K562 (cell line): ENCODE data around the gene MDP1. TPM values are rescaled to one million over a fixed set of nuclear protein-coding genes. Genes with fewer than 3 reads are reported as not detected.

ENCODE experiments used
- ARNT ChIP-seq, 2 experiments: fragments of 450-650 bp; IDR thresholded peaks; 2 replicates each; pipeline ENCODE4 v1.6.1; 2016; ENCODE audit warnings: mild to moderate bottlenecking in 1 of 2
- ATF3 ChIP-seq, 2 experiments: fragments of 450-650 bp in 1 of 2; sonication (generic) in 1 of 2; formaldehyde crosslinking in 1 of 2; IDR thresholded peaks in 1 of 2; conservative IDR thresholded peaks in 1 of 2; 2 replicates each; pipeline versions ENCODE4 v1.6.1 to v1.8.1; 2016 to 2023; ENCODE audit warnings: mild to moderate bottlenecking in 2 of 2, moderate library complexity in 2 of 2, inconsistent platforms in 1 of 2, missing genetic modification reagents in 1 of 2
- DACH1 ChIP-seq: fragments of 450-650 bp; IDR thresholded peaks from 2 replicates; pipeline ENCODE4 v1.6.1; 2018; ENCODE audit not compliant: partially characterized antibody
- HNRNPK ChIP-seq: fragments of 200-400 bp; formaldehyde crosslinking; IDR thresholded peaks from one replicate; pipeline ENCODE4 v1.6.1; 2018; ENCODE audit warnings: mild to moderate bottlenecking, low read depth, low read length; ENCODE audit not compliant: poor library complexity, severe bottlenecking
- NCOA2 ChIP-seq, 2 experiments: fragments of 450-650 bp; IDR thresholded peaks; 2 replicates each; pipeline ENCODE4 v1.6.1; 2018; ENCODE audit warnings: mild to moderate bottlenecking in 2 of 2, moderate library complexity in 1 of 2; ENCODE audit not compliant: partially characterized antibody in 2 of 2
- NFE2 ChIP-seq: IDR thresholded peaks from 2 replicates; pipeline ENCODE4 v1.6.1; 2014; ENCODE audit warnings: antibody characterized with exemption, low read depth
- PML ChIP-seq: IDR thresholded peaks from 2 replicates; pipeline ENCODE4 v1.6.1; 2012; ENCODE audit warnings: low read length, inconsistent platforms
- PTRF ChIP-seq: fragments of 450-650 bp; IDR thresholded peaks from 2 replicates; pipeline ENCODE4 v1.6.1; 2016; ENCODE audit warnings: mild to moderate bottlenecking, missing genetic modification characterization, missing compliant biosample characterization
- SIX5 ChIP-seq, 2 experiments: IDR thresholded peaks; 2 replicates each; pipeline ENCODE4 v1.6.1; 2011; ENCODE audit warnings: low read length in 2 of 2, borderline replicate concordance in 1 of 2, low read depth in 1 of 2, mild to moderate bottlenecking in 1 of 2, moderate library complexity in 1 of 2; ENCODE audit not compliant: insufficient read depth in 1 of 2
- SMARCA5 ChIP-seq: fragments of 450-650 bp; IDR thresholded peaks from 2 replicates; pipeline ENCODE4 v1.6.1; 2016
- SOX6 ChIP-seq: fragments of 450-650 bp; IDR thresholded peaks from 2 replicates; pipeline ENCODE4 v1.6.1; 2014; ENCODE audit warnings: mild to moderate bottlenecking
- TAF1 ChIP-seq: IDR thresholded peaks from 2 replicates; pipeline ENCODE4 v1.6.1; 2011; ENCODE audit warnings: mild to moderate bottlenecking, low read length, moderate library complexity; ENCODE audit not compliant: insufficient read depth, control insufficient read depth, severe bottlenecking; ENCODE audit errors: extremely low read depth
- U2AF2 ChIP-seq: fragments of 200-400 bp; formaldehyde crosslinking; optimal IDR thresholded peaks from 2 replicates; pipeline ENCODE3; 2017; ENCODE audit warnings: low read depth, mild to moderate bottlenecking, low read length
- ZBTB26 ChIP-seq: fragments of 450-650 bp; formaldehyde crosslinking; IDR thresholded peaks from 2 replicates; pipeline ENCODE4 v1.4.0; 2022; ENCODE audit warnings: missing genetic modification characterization
- ZBTB8A ChIP-seq: fragments of 450-650 bp; IDR thresholded peaks from 2 replicates; pipeline ENCODE4 v1.6.1; 2018; ENCODE audit warnings: mild to moderate bottlenecking, moderate library complexity; ENCODE audit not compliant: partially characterized antibody
- ZEB2 ChIP-seq: fragments of 450-650 bp; IDR thresholded peaks from 2 replicates; pipeline ENCODE4 v1.6.1; 2016
- ZFP36 ChIP-seq: fragments of 150-350 bp; IDR thresholded peaks from 2 replicates; pipeline ENCODE4 v1.6.1; 2018; ENCODE audit warnings: low read length, low read depth; ENCODE audit not compliant: partially characterized antibody
- ZNF133 ChIP-seq: fragments of 250-450 bp; sonication (Bioruptor Pico); IDR thresholded peaks from 2 replicates; pipeline ENCODE4 v1.4.0; 2020; ENCODE audit warnings: mild to moderate bottlenecking
- ZNF347 ChIP-seq: fragments of 450-650 bp; formaldehyde crosslinking; IDR thresholded peaks from 2 replicates; pipeline ENCODE4 v1.4.0; 2020; ENCODE audit warnings: low read depth, mild to moderate bottlenecking, moderate library complexity
- ZNF707 ChIP-seq: fragments of 250-450 bp; sonication (Bioruptor Pico); conservative IDR thresholded peaks from 2 replicates; pipeline ENCODE4 v1.8.0; 2022; ENCODE audit warnings: inconsistent platforms, mild to moderate bottlenecking, moderate library complexity
- polyA plus RNA-seq, 8 experiments: library from polyadenylated mRNA; depleted of rRNA in 4 of 8; stranded (reverse) in 5 of 8; unstranded in 3 of 8; fragments of >200 nt; fragmentation: Nextera tagmentation in 2 of 8; fragmentation: Illumina TruSeq in 1 of 8; extraction: Ambion mirVana in 2 of 8; extraction: Trizol in 1 of 8; gene quantifications; 2 replicates each; pipeline versions ENCODE4 v1.2.1 to v1.2.3, GENCODE V29; 2011 to 2014; ENCODE audit warnings: inconsistent platforms in 1 of 8, missing spikeins in 1 of 8
- total RNA-seq, 7 experiments: library from RNA; depleted of rRNA in 6 of 7; stranded (reverse); fragments of >200 nt in 6 of 7; fragmentation: Illumina TruSeq in 2 of 7; extraction: Trizol in 2 of 7; gene quantifications; 2 replicates each; pipeline versions ENCODE4 v1.2.1 to v1.2.3, GENCODE V29; 2011 to 2021; ENCODE audit warnings: low replicate concordance in 1 of 7
- TF ChIP-seq, protein P1 (sequence below): fragments of 150-350 bp; conservative IDR thresholded peaks from 2 replicates; pipeline ENCODE4 v1.6.1; 2014; ENCODE audit warnings: low read length
- TF ChIP-seq, protein P2 (sequence below): fragments of 450-650 bp; IDR thresholded peaks from 2 replicates; pipeline ENCODE4 v1.6.1; 2016
- TF ChIP-seq, protein P3 (sequence below): sonication (generic); formaldehyde crosslinking; IDR thresholded peaks from 2 replicates; pipeline ENCODE4 v1.4.0; 2020; ENCODE audit warnings: mild to moderate bottlenecking, missing genetic modification reagents

MDP1 gene
- total and polyA plus RNA-seq, 9 of the 15 experiments (the other 6 are each of a cell fraction or from before 2014, with no cell fraction given): 2.7 to 29.6 (median 11.0) TPM

- no peak for TF ChIP-seq PTRF (tag)
- TF ChIP-seq SOX6: no peak
- no peak for TF ChIP-seq ZNF133 (CRISPR knock-in tag)
- TF ChIP-seq ZBTB26 (CRISPR knock-in tag): no peak
- TF ChIP-seq TAF1: no peak
- TF ChIP-seq SMARCA5: no peak
- TF ChIP-seq DACH1: peak; percentile 6
- TF ChIP-seq, protein P1, sequence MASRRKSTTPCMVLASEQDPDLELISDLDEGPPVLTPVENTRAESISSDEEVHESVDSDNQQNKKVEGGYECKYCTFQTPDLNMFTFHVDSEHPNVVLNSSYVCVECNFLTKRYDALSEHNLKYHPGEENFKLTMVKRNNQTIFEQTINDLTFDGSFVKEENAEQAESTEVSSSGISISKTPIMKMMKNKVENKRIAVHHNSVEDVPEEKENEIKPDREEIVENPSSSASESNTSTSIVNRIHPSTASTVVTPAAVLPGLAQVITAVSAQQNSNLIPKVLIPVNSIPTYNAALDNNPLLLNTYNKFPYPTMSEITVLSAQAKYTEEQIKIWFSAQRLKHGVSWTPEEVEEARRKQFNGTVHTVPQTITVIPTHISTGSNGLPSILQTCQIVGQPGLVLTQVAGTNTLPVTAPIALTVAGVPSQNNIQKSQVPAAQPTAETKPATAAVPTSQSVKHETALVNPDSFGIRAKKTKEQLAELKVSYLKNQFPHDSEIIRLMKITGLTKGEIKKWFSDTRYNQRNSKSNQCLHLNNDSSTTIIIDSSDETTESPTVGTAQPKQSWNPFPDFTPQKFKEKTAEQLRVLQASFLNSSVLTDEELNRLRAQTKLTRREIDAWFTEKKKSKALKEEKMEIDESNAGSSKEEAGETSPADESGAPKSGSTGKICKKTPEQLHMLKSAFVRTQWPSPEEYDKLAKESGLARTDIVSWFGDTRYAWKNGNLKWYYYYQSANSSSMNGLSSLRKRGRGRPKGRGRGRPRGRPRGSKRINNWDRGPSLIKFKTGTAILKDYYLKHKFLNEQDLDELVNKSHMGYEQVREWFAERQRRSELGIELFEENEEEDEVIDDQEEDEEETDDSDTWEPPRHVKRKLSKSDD: no peak
- no peak for TF ChIP-seq HNRNPK
- TF ChIP-seq, protein P2, sequence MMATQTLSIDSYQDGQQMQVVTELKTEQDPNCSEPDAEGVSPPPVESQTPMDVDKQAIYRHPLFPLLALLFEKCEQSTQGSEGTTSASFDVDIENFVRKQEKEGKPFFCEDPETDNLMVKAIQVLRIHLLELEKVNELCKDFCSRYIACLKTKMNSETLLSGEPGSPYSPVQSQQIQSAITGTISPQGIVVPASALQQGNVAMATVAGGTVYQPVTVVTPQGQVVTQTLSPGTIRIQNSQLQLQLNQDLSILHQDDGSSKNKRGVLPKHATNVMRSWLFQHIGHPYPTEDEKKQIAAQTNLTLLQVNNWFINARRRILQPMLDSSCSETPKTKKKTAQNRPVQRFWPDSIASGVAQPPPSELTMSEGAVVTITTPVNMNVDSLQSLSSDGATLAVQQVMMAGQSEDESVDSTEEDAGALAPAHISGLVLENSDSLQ: peak; percentile 85
- TF ChIP-seq ZFP36: no peak
- no peak for TF ChIP-seq ATF3 (IDR thresholded peaks at IDR 0.05)
- no peak for TF ChIP-seq ATF3 (CRISPR knock-in tag; conservative IDR thresholded peaks at IDR 0.05)
- no peak for TF ChIP-seq NCOA2 (IDR thresholded peaks at IDR 0.05; ENCODE audit: partially characterized antibody in 2 of 2)
- TF ChIP-seq NFE2: peak; percentile 40; the same call in 1 of the 2 replicates
- TF ChIP-seq, protein P3, sequence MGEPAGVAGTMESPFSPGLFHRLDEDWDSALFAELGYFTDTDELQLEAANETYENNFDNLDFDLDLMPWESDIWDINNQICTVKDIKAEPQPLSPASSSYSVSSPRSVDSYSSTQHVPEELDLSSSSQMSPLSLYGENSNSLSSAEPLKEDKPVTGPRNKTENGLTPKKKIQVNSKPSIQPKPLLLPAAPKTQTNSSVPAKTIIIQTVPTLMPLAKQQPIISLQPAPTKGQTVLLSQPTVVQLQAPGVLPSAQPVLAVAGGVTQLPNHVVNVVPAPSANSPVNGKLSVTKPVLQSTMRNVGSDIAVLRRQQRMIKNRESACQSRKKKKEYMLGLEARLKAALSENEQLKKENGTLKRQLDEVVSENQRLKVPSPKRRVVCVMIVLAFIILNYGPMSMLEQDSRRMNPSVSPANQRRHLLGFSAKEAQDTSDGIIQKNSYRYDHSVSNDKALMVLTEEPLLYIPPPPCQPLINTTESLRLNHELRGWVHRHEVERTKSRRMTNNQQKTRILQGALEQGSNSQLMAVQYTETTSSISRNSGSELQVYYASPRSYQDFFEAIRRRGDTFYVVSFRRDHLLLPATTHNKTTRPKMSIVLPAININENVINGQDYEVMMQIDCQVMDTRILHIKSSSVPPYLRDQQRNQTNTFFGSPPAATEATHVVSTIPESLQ: no peak
- no peak for TF ChIP-seq PML
- TF ChIP-seq SIX5 (IDR thresholded peaks at IDR 0.05; ENCODE audit: borderline replicate concordance in 1 of 2, insufficient read depth in 1 of 2, low read depth in 1 of 2, low read length in 2 of 2): no peak
- no peak for TF ChIP-seq ARNT (IDR thresholded peaks at IDR 0.05)
- no peak for TF ChIP-seq ZBTB8A
- no peak for TF ChIP-seq ZEB2
- TF ChIP-seq U2AF2: no peak
- TF ChIP-seq ZNF347: no peak
- no peak for TF ChIP-seq ZNF707
Observed at GRCh38 chr14:24233538-24233866, 17.6 kb upstream of the MDP1 start (continued).
